T-helper 2 cell treated with Interferon-gamma antibody and Interleukin-4, amounts not matched to agents 5 μg/mL and 100 μg/mL, for 36 hours (primary cell): ENCODE measurements around the gene THSD4.

ENCODE experiments used
- DNase-seq: peaks from one replicate; pipeline ENCODE4 v3.0.0; 2021; ENCODE audit warnings: low spot score
- H3K27ac Mint-ChIP-seq: one replicate; pipeline ENCODE4 v1.8.0; 2021; ENCODE audit warnings: mild to moderate bottlenecking, mixed read lengths
- H3K27me3 Mint-ChIP-seq: one replicate; pipeline ENCODE4 v1.8.0; 2021; ENCODE audit warnings: low read depth, mixed read lengths
- H3K36me3 Mint-ChIP-seq: one replicate; pipeline ENCODE4 v1.8.0; 2021; ENCODE audit warnings: low read depth, mixed read lengths
- H3K4me1 Mint-ChIP-seq: one replicate; pipeline ENCODE4 v1.8.0; 2021; ENCODE audit warnings: low read depth, mixed read lengths
- H3K4me3 Mint-ChIP-seq: one replicate; pipeline ENCODE4 v1.8.0; 2022; ENCODE audit warnings: mild to moderate bottlenecking, moderate library complexity, mixed read lengths
- H3K9me3 Mint-ChIP-seq: one replicate; pipeline ENCODE4 v1.8.0; 2021; ENCODE audit warnings: mixed read lengths

Gene THSD4

DNA sequence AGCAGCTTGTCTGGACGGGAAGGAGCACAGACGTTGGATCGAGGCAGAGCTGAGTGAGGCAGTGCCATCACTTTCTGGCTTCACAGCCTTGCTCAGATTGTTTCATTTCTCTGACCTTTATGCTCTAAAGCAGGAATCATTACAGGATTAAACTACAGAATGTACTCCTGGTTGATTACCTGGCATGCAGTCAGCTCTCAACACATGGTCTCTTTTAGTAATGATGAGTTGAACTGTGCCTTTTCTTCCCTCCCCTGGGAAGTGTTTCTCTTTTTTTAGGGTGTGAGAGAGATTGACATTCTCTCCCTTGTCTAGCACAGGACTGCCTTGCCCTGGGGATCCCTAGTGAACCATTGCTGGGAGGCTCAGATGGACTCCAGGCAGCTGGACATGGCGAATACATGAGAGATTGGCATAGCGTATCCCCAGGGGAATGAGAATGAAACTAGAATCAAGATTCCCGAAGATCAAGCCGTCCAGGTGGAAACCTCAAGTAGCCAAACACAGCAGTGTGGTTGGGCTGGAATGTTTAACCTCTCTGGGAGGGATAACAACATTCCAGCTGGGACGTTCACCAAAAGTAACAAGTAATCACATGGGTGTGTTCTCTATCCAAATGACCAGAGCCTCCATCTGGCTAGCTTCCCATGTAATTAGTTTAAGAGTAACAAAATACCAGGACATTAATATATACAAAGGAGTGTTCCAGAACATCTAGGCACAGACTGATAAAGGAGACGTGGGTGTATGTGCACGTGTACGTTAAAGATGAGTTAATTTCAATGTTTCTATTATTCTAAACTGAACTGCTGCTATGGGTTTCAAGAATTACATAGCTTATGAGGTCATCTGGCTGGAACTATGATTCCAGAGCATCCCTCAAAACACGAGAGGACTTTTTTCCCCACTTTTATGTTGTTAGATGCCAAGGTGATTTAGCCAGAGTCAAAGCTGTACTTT is 576.5 kb downstream of the THSD4 start:
- no peaks in the 10 kb centered on the region for H3K36me3 Mint-ChIP-seq
- H3K27ac Mint-ChIP-seq = no peak overlapping the region
- H3K27me3 Mint-ChIP-seq = peaks cover 32% of the 10 kb centered on the region

GRCh38 chr15:71697236-71697635 is 582.0 kb downstream of the THSD4 start:
- peaks cover 33% of the 10 kb centered on the region for H3K27me3 Mint-ChIP-seq
- no peaks in the 10 kb centered on the region for H3K36me3 Mint-ChIP-seq
- no peak overlapping the region for H3K4me3 Mint-ChIP-seq
- H3K27ac Mint-ChIP-seq = no peak overlapping the region
- no peak for DNase-seq
- H3K4me1 Mint-ChIP-seq = no peaks in the 10 kb centered on the region
- no peaks in the 10 kb centered on the region for H3K9me3 Mint-ChIP-seq

More for the DNA sequence above, 576.5 kb downstream of the THSD4 start:
- peaks cover 6% of the 10 kb centered on the region for H3K9me3 Mint-ChIP-seq
- H3K4me1 Mint-ChIP-seq = peaks cover 1% of the 10 kb centered on the region
- H3K4me3 Mint-ChIP-seq = no peak overlapping the region
- no peak for DNase-seq

DNA sequence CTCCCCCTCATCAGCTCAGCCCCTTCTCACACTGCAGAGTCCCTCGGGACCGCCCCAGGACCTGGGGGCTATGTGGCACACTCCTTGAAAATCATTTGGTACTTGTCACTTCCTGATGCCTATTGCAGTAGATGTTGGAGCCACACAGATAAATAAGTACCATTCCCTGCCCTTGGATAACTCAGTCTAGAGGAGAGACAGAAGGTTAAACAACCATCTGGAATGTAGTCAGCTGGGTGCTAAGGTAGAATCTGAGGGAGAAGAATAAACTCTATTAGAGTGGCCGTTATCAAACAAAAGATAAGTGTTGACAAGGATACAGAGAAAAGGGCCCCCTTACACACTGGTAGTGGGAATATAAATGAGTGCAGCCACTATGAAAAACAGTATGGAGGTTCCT is 582.8 kb downstream of the THSD4 start:
- Mint-ChIP-seq H3K27me3 (peaks cover 29% of the 10 kb centered on the region), H3K4me1 (no peaks in the 10 kb centered on the region), H3K4me3 (no peak overlapping the region), H3K27ac (no peak overlapping the region), H3K36me3 (no peaks in the 10 kb centered on the region), H3K9me3 (no peaks in the 10 kb centered on the region)
- DNase-seq = no peak

DNA sequence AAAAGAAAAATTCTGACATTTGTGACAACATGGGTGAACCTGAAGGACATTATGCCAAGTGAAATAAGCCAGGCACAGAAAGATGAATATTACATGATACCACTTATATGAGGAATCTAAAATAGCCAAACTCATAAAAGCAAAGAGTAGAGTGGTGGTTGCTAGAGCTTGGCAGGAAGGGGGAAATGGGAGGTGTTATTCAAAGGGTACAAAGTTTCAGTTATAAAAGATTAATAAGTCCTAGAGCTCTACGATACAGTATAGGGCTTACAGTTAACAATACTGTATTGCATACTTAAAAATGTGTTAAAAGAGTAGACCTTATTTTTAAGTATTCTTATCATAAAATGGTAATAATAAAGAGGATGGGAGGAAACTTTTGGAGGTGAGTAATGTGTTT is 583.5 kb downstream of the THSD4 start:
- no peak for DNase-seq
- Mint-ChIP-seq H3K9me3 (no peaks in the 10 kb centered on the region), H3K4me3 (no peak overlapping the region), H3K27me3 (peaks cover 25% of the 10 kb centered on the region), H3K36me3 (no peaks in the 10 kb centered on the region), H3K4me1 (no peaks in the 10 kb centered on the region), H3K27ac (no peak overlapping the region)

DNA sequence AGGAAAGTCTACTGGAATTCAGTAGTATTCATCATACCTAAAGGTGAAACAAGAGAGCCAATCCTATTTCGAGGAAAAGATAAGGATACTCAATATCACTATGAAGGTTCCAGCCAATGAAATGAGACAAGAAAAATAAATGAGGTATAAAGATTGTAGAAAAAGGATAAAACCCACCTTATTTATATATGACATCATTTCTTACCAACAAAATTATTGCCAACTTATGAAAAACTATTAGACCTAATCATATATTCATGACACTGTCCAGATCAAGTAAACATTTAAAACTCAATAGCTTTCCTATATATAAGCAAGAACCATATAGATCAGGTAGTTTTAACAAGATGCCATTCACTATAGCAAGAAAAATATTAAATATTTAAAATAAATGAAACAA is 584.7 kb downstream of the THSD4 start:
- no peak overlapping the region for H3K27ac Mint-ChIP-seq

DNA sequence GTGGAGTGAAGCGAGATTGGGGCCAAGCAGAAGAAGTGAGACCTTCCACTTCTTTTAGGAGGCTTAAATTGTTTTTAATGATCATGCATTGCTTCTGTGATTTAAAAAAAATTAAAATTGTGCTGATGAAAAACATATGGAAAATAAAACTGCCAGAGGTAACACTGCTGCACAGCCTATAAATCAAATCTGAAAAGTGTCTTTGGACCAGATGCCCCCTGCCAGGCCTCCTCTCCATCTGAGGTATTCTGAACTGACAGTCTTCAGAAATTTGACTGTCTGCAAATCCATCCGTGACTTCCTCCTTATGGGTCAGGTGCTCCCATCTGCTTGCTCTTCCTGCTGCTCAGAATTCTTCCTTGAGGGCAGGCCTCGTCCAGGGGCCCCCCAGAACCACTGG is 586.5 kb downstream of the THSD4 start:
- Mint-ChIP-seq H3K4me1 (no peaks in the 10 kb centered on the region), H3K4me3 (no peak overlapping the region), H3K36me3 (no peaks in the 10 kb centered on the region), H3K27ac (no peak overlapping the region), H3K9me3 (no peaks in the 10 kb centered on the region), H3K27me3 (peaks cover 27% of the 10 kb centered on the region)
- DNase-seq = no peak

More for the DNA sequence above, 584.7 kb downstream of the THSD4 start:
- Mint-ChIP-seq H3K9me3 (no peaks in the 10 kb centered on the region), H3K4me1 (no peaks in the 10 kb centered on the region), H3K4me3 (no peak overlapping the region), H3K36me3 (no peaks in the 10 kb centered on the region), H3K27me3 (peaks cover 27% of the 10 kb centered on the region)
- no peak for DNase-seq

GRCh38 chr15:71702496-71702895 is 587.2 kb downstream of the THSD4 start:
- peaks cover 25% of the 10 kb centered on the region for H3K27me3 Mint-ChIP-seq

GRCh38 chr15:71705151-71705550 is 589.9 kb downstream of the THSD4 start:
- no peaks in the 10 kb centered on the region for H3K4me1 Mint-ChIP-seq
- no peak overlapping the region for H3K27ac Mint-ChIP-seq
- H3K36me3 Mint-ChIP-seq = no peaks in the 10 kb centered on the region
- no peak for DNase-seq
- H3K9me3 Mint-ChIP-seq = no peaks in the 10 kb centered on the region
- H3K4me3 Mint-ChIP-seq = no peak overlapping the region
- peaks cover 23% of the 10 kb centered on the region for H3K27me3 Mint-ChIP-seq

More at GRCh38 chr15:71702496-71702895, 587.2 kb downstream of the THSD4 start:
- Mint-ChIP-seq H3K36me3 (no peaks in the 10 kb centered on the region), H3K9me3 (no peaks in the 10 kb centered on the region), H3K4me1 (no peaks in the 10 kb centered on the region), H3K4me3 (no peak overlapping the region), H3K27ac (no peak overlapping the region)
- no peak for DNase-seq

GRCh38 chr15:71706461-71707229 is 591.4 kb downstream of the THSD4 start:
- Mint-ChIP-seq H3K4me3 (no peak overlapping the region), H3K4me1 (no peaks in the 10 kb centered on the region), H3K9me3 (no peaks in the 10 kb centered on the region), H3K27me3 (peaks cover 26% of the 10 kb centered on the region), H3K27ac (no peak overlapping the region), H3K36me3 (no peaks in the 10 kb centered on the region)
- no peak for DNase-seq

DNA sequence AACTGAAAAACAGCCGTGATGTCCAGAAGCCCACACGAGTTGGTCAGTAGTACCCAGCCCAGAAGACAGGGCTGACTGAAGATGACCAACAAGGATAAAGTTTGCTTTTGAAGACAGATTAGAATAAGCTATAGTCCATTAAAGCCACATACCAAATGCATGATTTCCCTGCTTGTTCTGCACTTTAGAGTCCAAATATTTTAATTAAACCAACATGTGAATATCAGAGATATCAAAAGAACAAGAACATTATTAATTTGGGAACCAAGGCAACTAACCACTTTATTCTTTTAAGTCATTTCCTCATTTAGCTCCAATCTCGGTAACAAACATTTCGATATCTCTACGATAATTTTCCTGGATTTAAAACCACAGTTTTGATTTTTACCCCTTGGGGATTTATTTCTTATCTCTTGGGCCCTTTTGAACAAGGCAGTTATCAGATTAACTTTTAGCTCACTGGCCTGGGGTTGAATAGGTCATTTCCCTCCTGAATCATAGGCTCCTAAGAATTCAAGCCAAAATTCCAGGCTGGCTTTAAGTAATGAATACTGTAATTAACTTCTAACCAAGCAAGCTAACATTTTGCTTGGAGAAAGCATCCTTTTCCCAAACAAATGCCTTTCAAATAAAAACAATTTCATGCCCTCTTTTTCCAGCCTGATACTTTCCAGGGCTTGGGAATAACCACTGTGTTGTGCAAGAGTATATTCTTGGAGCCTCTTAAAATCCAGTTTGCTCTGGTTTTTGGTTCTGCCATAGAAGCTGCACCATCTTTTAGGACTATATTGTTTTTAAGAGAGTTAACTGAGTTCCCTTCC is 592.2 kb downstream of the THSD4 start:
- Mint-ChIP-seq H3K27ac (no peak overlapping the region), H3K9me3 (no peaks in the 10 kb centered on the region), H3K4me1 (peaks cover 2% of the 10 kb centered on the region), H3K27me3 (peaks cover 30% of the 10 kb centered on the region), H3K36me3 (no peaks in the 10 kb centered on the region), H3K4me3 (no peak overlapping the region)
- DNase-seq = no peak

DNA sequence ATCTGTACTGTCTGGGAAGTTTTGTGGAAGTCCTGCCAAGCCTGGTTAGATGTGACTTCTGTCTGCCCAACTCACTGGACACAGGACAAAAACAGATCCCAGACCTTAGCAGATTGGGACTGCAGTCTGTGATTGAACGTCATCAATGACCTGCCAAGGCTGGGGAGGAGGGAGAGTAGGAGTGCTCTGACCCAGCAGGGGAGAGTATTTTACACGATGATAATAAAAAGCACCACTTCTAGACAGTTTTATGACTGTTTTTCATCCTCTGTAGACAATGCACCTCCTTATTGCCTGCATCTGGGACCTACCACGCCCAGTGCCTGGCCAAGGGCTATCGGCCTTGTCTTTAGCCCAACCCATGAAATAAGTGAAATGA is 592.8 kb downstream of the THSD4 start:
- no peak overlapping the region for H3K4me3 Mint-ChIP-seq
- H3K27me3 Mint-ChIP-seq = peaks cover 31% of the 10 kb centered on the region
- no peak for DNase-seq
- H3K36me3 Mint-ChIP-seq = no peaks in the 10 kb centered on the region
- H3K4me1 Mint-ChIP-seq = peaks cover 2% of the 10 kb centered on the region
- H3K9me3 Mint-ChIP-seq = no peaks in the 10 kb centered on the region
- no peak overlapping the region for H3K27ac Mint-ChIP-seq

GRCh38 chr15:71708741-71709140 is 593.5 kb downstream of the THSD4 start:
- Mint-ChIP-seq H3K27ac (no peak overlapping the region), H3K4me1 (peaks cover 2% of the 10 kb centered on the region), H3K4me3 (no peak overlapping the region), H3K27me3 (peaks cover 37% of the 10 kb centered on the region), H3K36me3 (no peaks in the 10 kb centered on the region), H3K9me3 (no peaks in the 10 kb centered on the region)
- no peak for DNase-seq

DNA sequence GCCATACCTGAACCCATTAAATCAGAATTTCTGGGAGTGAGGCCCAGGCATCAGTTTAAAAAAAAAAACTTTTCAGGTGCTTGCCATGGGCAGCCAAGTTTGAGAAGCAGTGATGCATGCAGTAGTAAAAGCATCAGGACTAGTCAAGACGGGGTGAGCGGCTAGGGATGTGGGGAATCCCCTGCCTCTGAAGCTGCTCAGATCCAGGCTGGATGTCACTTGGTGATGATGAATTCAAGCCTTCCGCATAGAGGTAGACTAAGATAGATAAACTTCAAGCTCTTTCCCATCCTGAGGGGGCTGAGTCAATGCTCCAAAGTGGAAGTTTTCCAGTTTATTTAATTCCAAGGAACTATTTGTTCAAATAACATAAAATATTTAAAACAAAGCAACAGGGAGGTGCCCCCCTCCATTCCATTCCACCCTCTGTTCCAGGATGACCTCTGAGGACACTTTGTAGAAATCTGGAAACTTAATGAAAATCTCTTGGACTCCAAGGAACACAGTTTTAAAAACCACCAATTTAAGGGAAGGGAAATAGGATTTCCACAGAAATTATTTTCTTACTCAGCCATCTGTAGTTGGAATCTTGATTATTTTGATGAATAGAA is 594.6 kb downstream of the THSD4 start:
- peaks cover 33% of the 10 kb centered on the region for H3K27me3 Mint-ChIP-seq
- no peak for DNase-seq
- H3K36me3 Mint-ChIP-seq = no peaks in the 10 kb centered on the region
- no peak overlapping the region for H3K27ac Mint-ChIP-seq
- H3K9me3 Mint-ChIP-seq = no peaks in the 10 kb centered on the region
- no peak overlapping the region for H3K4me3 Mint-ChIP-seq
- H3K4me1 Mint-ChIP-seq = peaks cover 2% of the 10 kb centered on the region
